Naive thymus-derived CD8-positive, alpha-beta T cell (primary cell): ENCODE data around the gene MICU1. TPM values are rescaled to one million over a fixed set of nuclear protein-coding genes. Genes with fewer than 3 reads are reported as not detected.

Source experiments
- ATAC-seq, 2 donors: fragments of 150-1000 bp; cut with Tn5 transposase in 1 of 2; sonication (Bioruptor Pico), chemical (Tn5 transposase) in 1 of 2; 1 replicate in 1 of 2; 2 replicates in 1 of 2; pipeline ENCODE4 v1.10.0; 2021; ENCODE audit warnings: mild to moderate bottlenecking in 2 of 2, moderate library complexity in 2 of 2
- POLR2A ChIA-PET: fragments of 350-600 bp; sonication (Branson Sonifier 250); formaldehyde crosslinking; loops from one replicate; lab custom pipeline; 2021; ENCODE audit warnings: antibody characterized with exemption; lab: Charles Lee
- DNase-seq, 10 donors: peaks; one replicate each; pipeline versions ENCODE4 v3.0.0 to v3.0.0-alpha.2; 2020 to 2022
- H3K27ac Mint-ChIP-seq, 10 donors: one replicate each; pipeline ENCODE4 v1.8.0; 2020 to 2022; ENCODE audit warnings: mild to moderate bottlenecking in 10 of 10, mixed read lengths in 10 of 10, moderate library complexity in 4 of 10, inconsistent platforms in 1 of 10
- H3K27me3 Mint-ChIP-seq, 5 donors: one replicate each; pipeline ENCODE4 v1.8.0; 2021 to 2022; ENCODE audit warnings: mixed read lengths in 5 of 5
- H3K36me3 Mint-ChIP-seq, 3 donors: one replicate each; pipeline ENCODE4 v1.8.0; 2020 to 2022; ENCODE audit warnings: mixed read lengths in 3 of 3, mild to moderate bottlenecking in 2 of 3, inconsistent platforms in 1 of 3
- H3K4me1 Mint-ChIP-seq, 4 donors: one replicate each; pipeline ENCODE4 v1.8.0; 2021 to 2022; ENCODE audit warnings: mixed read lengths in 4 of 4
- H3K4me3 Mint-ChIP-seq, 10 donors: one replicate each; pipeline ENCODE4 v1.8.0; 2020 to 2022; ENCODE audit warnings: mild to moderate bottlenecking in 10 of 10, mixed read lengths in 10 of 10, moderate library complexity in 6 of 10, inconsistent platforms in 1 of 10
- H3K9me3 Mint-ChIP-seq, 9 donors: one replicate each; pipeline ENCODE4 v1.8.0; 2020 to 2022; ENCODE audit warnings: mixed read lengths in 9 of 9, mild to moderate bottlenecking in 3 of 9, inconsistent platforms in 1 of 9, moderate library complexity in 1 of 9
- polyA plus RNA-seq, 3 donors: library from polyadenylated mRNA; unstranded; fragments of 300-500 nt; fragmentation: Illumina TruSeq; gene quantifications; one replicate each; pipeline ENCODE4 v1.2.3, GENCODE V29; 2021
- total RNA-seq, 8 experiments: library from RNA in 2 of 8; stranded (reverse) in 2 of 8; gene quantifications; one replicate each; pipeline ENCODE4 v1.2.3 and lab custom pipeline; 2021 to 2026

MICU1 gene
- total and polyA plus RNA-seq, 5 experiments from 2014 or later, result 20.7 to 26.4 (median 24.1) TPM

- DNase-seq (no peak), ATAC-seq (no peak)
- H3K4me3 Mint-ChIP-seq, result no peak overlapping the region
- peaks cover 0 to 9% (median 0%) of the 10 kb centered on the region in 4 donors for H3K4me1 Mint-ChIP-seq
- POLR2A ChIA-PET, result interaction anchor here (0.6 kb wide), 1 partner anchor 166 kb away, joined by 3 read pairs; no protein-coding TSS in a partner anchor
- H3K27me3 Mint-ChIP-seq, result no peaks in the 10 kb centered on the region
- H3K27ac Mint-ChIP-seq, result peak overlapping the region in 1 of 10 donors; percentile 12
- peaks cover 4 to 19% (median 10%) of the 10 kb centered on the region in 9 donors for H3K9me3 Mint-ChIP-seq
- H3K36me3 Mint-ChIP-seq, result peaks cover 20 to 36% (median 36%) of the 10 kb centered on the region in 3 donors
Observed at GRCh38 chr10:72509206-72509799, 116.6 kb downstream of the MICU1 start.

- POLR2A ChIA-PET, result no interaction called here
- H3K9me3 Mint-ChIP-seq, result peaks cover 0 to 11% (median 4%) of the 10 kb centered on the region in 9 donors
- H3K4me1 Mint-ChIP-seq, result peaks cover 0 to 9% (median 1%) of the 10 kb centered on the region in 4 donors
- no peak overlapping the region for H3K27ac Mint-ChIP-seq
- ATAC-seq (no peak), DNase-seq (no peak)
- H3K4me3 Mint-ChIP-seq, result no peak overlapping the region
- H3K27me3 Mint-ChIP-seq, result no peaks in the 10 kb centered on the region
- peaks cover 19 to 42% (median 31%) of the 10 kb centered on the region in 3 donors for H3K36me3 Mint-ChIP-seq
Observed at GRCh38 chr10:72508033-72508432, 117.8 kb downstream of the MICU1 start.

GRCh38 chr10:72506474-72506873 lies 119.4 kb downstream of the MICU1 start:
- no peak for DNase-seq
- Mint-ChIP-seq H3K27me3 (no peaks in the 10 kb centered on the region), H3K27ac (no peak overlapping the region), H3K9me3 (peaks cover 0 to 10% (median 4%) of the 10 kb centered on the region in 9 donors), H3K36me3 (peaks cover 19 to 42% (median 31%) of the 10 kb centered on the region in 3 donors), H3K4me1 (peaks cover 0 to 6% (median 3%) of the 10 kb centered on the region in 4 donors), H3K4me3 (no peak overlapping the region)
- ATAC-seq, result no peak
- POLR2A ChIA-PET, result interaction anchor here (0.8 kb wide), 1 partner anchor 8 kb away, joined by 3 read pairs; no protein-coding TSS in a partner anchor

DNA sequence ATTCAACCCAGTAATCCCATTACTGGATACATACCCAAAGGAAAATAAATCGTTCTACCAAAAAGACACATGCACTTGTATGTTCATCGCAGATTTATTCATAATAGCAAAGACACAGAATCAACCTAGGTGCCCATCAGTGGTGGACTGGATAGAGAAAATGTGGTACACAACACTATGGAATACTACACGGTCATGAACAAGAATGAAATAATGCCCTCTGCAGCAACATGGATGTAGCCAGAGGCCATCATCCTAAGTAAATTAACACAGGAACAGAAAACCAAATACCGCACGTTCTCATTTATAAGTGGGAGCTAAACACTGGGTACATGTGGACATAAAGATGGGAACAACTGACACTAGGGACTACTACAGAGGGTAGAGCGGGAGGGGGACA lies 120.4 kb downstream of the MICU1 start:
- Mint-ChIP-seq H3K36me3 (peaks cover 19 to 44% (median 31%) of the 10 kb centered on the region in 3 donors), H3K9me3 (peaks cover 0 to 10% (median 4%) of the 10 kb centered on the region in 9 donors), H3K27ac (no peak overlapping the region), H3K27me3 (no peaks in the 10 kb centered on the region), H3K4me3 (no peak overlapping the region), H3K4me1 (peaks cover 0 to 6% (median 2%) of the 10 kb centered on the region in 4 donors)
- ATAC-seq (no peak), DNase-seq (no peak)
- POLR2A ChIA-PET, result no interaction called here

GRCh38 chr10:72503694-72504438 lies 122.0 kb downstream of the MICU1 start:
- ATAC-seq (no peak), DNase-seq (no peak)
- Mint-ChIP-seq H3K4me3 (no peak overlapping the region), H3K27me3 (no peaks in the 10 kb centered on the region), H3K27ac (no peak overlapping the region), H3K4me1 (peaks cover 0 to 7% (median 3%) of the 10 kb centered on the region in 4 donors), H3K36me3 (peaks cover 19 to 44% (median 31%) of the 10 kb centered on the region in 3 donors), H3K9me3 (peaks cover 0 to 10% (median 4%) of the 10 kb centered on the region in 9 donors)
- POLR2A ChIA-PET, result no interaction called here

DNA sequence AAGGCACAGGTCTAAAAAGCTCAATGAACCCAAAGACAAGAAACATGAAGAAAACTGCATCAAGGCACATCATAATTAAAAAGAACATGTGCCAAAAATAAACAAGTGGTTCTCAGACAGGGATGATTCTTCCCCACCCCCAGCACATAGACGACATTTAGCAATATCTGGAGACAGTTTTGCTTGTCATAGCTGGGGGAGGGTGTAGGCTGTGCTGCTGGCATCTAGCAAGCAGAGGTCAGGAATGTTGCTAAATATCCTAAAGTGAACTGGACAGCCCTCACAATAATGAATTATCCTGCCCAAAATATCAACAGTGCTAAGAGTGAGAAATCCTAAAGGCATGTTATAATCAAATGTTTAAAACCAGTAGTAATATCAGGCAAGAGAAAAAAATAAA lies 122.6 kb downstream of the MICU1 start:
- no peaks in the 10 kb centered on the region for H3K27me3 Mint-ChIP-seq
- DNase-seq (no peak), ATAC-seq (no peak)
- peaks cover 19 to 42% (median 31%) of the 10 kb centered on the region in 3 donors for H3K36me3 Mint-ChIP-seq
- H3K27ac Mint-ChIP-seq, result no peak overlapping the region
- peaks cover 0 to 10% (median 4%) of the 10 kb centered on the region in 9 donors for H3K9me3 Mint-ChIP-seq
- no peak overlapping the region for H3K4me3 Mint-ChIP-seq
- POLR2A ChIA-PET, result no interaction called here
- peaks cover 0 to 7% (median 3%) of the 10 kb centered on the region in 4 donors for H3K4me1 Mint-ChIP-seq

GRCh38 chr10:72502581-72502980 lies 123.3 kb downstream of the MICU1 start:
- Mint-ChIP-seq H3K27ac (no peak overlapping the region), H3K9me3 (peaks cover 0 to 10% (median 4%) of the 10 kb centered on the region in 9 donors), H3K36me3 (peaks cover 19 to 40% (median 30%) of the 10 kb centered on the region in 3 donors), H3K27me3 (no peaks in the 10 kb centered on the region), H3K4me1 (peaks cover 0 to 7% (median 3%) of the 10 kb centered on the region in 4 donors), H3K4me3 (no peak overlapping the region)
- DNase-seq (no peak), ATAC-seq (no peak)
- POLR2A ChIA-PET, result no interaction called here

- POLR2A ChIA-PET, result no interaction called here
- ATAC-seq (no peak), DNase-seq (no peak)
- H3K27ac Mint-ChIP-seq, result no peak overlapping the region
- peaks cover 0 to 7% (median 3%) of the 10 kb centered on the region in 4 donors for H3K4me1 Mint-ChIP-seq
- H3K4me3 Mint-ChIP-seq, result no peak overlapping the region
- H3K36me3 Mint-ChIP-seq, result peaks cover 8 to 15% (median 9%) of the 10 kb centered on the region in 3 donors
- peaks cover 0 to 5% (median 3%) of the 10 kb centered on the region in 9 donors for H3K9me3 Mint-ChIP-seq
- H3K27me3 Mint-ChIP-seq, result no peaks in the 10 kb centered on the region
Observed at GRCh38 chr10:72499701-72500100, 126.2 kb downstream of the MICU1 start.

GRCh38 chr10:72490951-72491350 lies 134.9 kb downstream of the MICU1 start:
- ATAC-seq (no peak), DNase-seq (no peak)
- no peaks in the 10 kb centered on the region for H3K9me3 Mint-ChIP-seq
- no peak overlapping the region for H3K27ac Mint-ChIP-seq
- POLR2A ChIA-PET, result no interaction called here
- peaks cover 0 to 3% (median 0%) of the 10 kb centered on the region in 4 donors for H3K4me1 Mint-ChIP-seq
- H3K36me3 Mint-ChIP-seq, result peaks cover 0 to 3% (median 1%) of the 10 kb centered on the region in 3 donors
- H3K4me3 Mint-ChIP-seq, result no peak overlapping the region
- H3K27me3 Mint-ChIP-seq, result no peaks in the 10 kb centered on the region

DNA sequence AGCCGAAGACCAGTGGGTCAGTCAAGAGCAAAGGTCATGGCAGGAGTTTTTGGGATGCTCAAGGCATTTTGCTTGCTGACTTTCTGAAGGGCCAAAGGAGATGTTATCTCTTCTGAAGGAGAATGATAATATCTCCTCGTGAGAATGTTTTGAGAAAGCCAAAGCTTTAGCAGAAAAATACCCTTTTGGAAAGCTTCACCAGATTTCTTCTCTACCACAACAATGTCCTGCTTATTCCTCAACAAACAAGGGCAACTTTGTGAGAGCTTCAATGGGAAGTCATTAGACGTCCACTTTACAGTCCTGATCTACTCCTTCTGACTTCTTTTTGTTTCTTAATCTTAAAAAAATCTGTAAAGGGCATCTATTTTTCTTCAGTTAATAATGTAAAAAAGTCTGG lies 138.4 kb downstream of the MICU1 start:
- POLR2A ChIA-PET, result no interaction called here
- Mint-ChIP-seq H3K4me3 (no peak overlapping the region), H3K27me3 (no peaks in the 10 kb centered on the region), H3K27ac (no peak overlapping the region), H3K36me3 (peaks cover 0 to 6% (median 3%) of the 10 kb centered on the region in 3 donors), H3K4me1 (peaks cover 0 to 3% (median 0%) of the 10 kb centered on the region in 4 donors), H3K9me3 (no peaks in the 10 kb centered on the region)
- no peak for DNase-seq
- ATAC-seq, result no peak

DNA sequence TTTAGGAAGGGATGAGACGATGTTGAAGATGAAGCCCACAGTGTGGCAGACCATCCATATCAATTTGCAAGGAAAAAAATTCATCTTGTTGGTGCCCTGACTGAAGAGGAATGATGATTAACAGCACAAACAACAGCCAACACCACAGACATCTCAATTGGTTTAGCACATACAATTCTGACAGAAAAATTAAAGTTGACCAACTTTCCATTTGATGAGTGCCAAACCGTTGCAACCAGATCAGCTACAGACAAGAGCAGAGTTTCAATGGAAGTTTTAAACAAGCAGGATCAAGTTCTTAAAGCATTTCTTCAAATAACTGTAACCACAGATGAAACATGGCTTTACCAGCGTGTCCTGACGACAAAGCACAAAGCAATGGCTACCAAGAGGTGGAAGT lies 138.8 kb downstream of the MICU1 start:
- Mint-ChIP-seq H3K27me3 (no peaks in the 10 kb centered on the region), H3K36me3 (peaks cover 0 to 6% (median 3%) of the 10 kb centered on the region in 3 donors), H3K9me3 (no peaks in the 10 kb centered on the region), H3K4me3 (no peak overlapping the region), H3K27ac (no peak overlapping the region), H3K4me1 (peaks cover 0 to 1% (median 0%) of the 10 kb centered on the region in 4 donors)
- ATAC-seq (no peak), DNase-seq (no peak)
- POLR2A ChIA-PET, result no interaction called here

GRCh38 chr10:72485701-72486100 lies 140.2 kb downstream of the MICU1 start:
- DNase-seq, result no peak
- H3K9me3 Mint-ChIP-seq, result no peaks in the 10 kb centered on the region
- ATAC-seq, result no peak
- H3K4me3 Mint-ChIP-seq, result no peak overlapping the region
- POLR2A ChIA-PET, result no interaction called here
- no peaks in the 10 kb centered on the region for H3K27me3 Mint-ChIP-seq
- peaks cover 0 to 6% (median 3%) of the 10 kb centered on the region in 3 donors for H3K36me3 Mint-ChIP-seq
- no peaks in the 10 kb centered on the region for H3K4me1 Mint-ChIP-seq
- H3K27ac Mint-ChIP-seq, result no peak overlapping the region

DNA sequence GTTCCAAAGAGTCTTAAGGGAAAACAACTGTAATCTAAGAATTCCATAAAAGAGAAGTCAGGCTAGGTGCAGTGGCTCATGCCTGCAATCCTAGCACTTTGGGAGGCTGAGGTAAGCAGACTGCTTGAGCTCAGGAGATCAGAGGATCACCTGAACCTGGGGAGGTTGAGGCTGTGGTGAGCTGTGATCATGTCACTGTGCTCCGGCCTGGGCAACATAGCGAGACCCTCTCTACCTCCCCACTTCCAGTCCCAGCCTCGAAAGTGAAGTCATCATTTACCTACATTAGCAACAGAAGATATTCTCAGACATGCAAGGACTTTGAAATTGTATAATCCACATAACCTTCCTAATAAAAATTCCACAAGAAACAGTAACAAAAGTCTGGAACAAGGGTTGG lies 141.4 kb downstream of the MICU1 start:
- H3K4me3 Mint-ChIP-seq, result no peak overlapping the region
- no peak overlapping the region for H3K27ac Mint-ChIP-seq
- H3K36me3 Mint-ChIP-seq, result peaks cover 0 to 6% (median 4%) of the 10 kb centered on the region in 3 donors
- ATAC-seq (no peak), DNase-seq (no peak)
- H3K9me3 Mint-ChIP-seq, result no peaks in the 10 kb centered on the region
- peaks cover 0 to 2% (median 0%) of the 10 kb centered on the region in 4 donors for H3K4me1 Mint-ChIP-seq
- POLR2A ChIA-PET, result no interaction called here
- H3K27me3 Mint-ChIP-seq, result no peaks in the 10 kb centered on the region
